Fibroblast of peridontal ligament (primary cell): ENCODE results near the gene PRSS2.
"Not testable (repeated sequence)": the region's sequence is repeated elsewhere in the genome, so short reads cannot be mapped to it uniquely, and the experiment has no call there.

Experiments
- DNase-seq: peaks from one replicate; pipeline ENCODE4 v3.0.0-alpha.2; 2010; ENCODE audit errors: extremely low read depth

PRSS2 gene

DNA sequence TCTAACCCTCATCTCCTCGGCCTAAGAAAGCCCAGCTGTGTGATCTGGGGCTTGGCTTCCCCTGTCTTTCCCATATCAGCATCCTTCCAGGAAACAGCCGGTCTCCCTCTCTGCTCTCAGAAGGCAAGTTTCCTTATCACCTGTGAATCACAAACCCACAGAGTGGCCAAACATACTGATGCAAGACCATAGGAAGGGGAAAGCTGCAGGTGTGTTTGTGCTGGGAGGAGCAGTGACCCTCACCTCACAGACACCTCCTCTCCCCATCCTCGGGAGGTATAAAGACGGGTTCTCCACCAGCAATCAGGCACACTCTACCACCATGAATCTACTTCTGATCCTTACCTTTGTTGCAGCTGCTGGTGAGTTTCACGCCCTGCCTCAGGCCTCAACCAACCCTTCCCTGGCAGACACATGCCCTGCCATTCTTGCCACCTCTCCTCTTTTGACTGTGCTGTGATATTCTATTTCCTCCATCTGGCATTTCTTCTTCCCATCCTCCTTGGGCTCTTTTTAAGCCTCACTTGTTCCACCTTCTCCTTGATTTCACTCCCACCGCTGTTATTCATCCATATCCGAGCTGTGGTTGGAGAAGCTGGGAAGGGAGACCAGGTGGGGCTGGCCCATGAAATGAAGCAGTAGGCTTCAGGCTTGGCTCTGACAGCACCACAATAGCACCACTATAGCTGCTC, at the start of gene PRSS2:
Gene PRSS2 (plus strand): TSS at position 310 of the 692 bp plus-strand sequence. CDS start 13 bp downstream, at position 323.
- DNase-seq = no peak

DNA sequence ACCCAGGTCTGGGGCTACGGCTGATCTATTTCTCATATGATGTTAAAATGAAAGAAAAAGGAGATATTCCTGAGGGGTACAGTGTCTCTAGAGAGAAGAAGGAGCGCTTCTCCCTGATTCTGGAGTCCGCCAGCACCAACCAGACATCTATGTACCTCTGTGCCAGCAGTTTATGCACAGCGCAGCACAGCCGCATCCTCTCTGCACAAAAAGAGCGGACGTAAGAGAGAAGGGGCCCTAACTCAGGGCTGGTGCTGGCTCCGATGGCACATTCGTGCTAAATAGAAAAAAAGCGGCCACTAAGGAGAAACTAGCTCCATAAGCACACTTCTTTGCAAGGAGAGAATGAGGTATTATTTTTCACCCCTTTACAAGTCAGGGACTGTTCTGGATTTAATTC, 49.8 kb upstream of the PRSS2 start:
- no peak for DNase-seq

DNA sequence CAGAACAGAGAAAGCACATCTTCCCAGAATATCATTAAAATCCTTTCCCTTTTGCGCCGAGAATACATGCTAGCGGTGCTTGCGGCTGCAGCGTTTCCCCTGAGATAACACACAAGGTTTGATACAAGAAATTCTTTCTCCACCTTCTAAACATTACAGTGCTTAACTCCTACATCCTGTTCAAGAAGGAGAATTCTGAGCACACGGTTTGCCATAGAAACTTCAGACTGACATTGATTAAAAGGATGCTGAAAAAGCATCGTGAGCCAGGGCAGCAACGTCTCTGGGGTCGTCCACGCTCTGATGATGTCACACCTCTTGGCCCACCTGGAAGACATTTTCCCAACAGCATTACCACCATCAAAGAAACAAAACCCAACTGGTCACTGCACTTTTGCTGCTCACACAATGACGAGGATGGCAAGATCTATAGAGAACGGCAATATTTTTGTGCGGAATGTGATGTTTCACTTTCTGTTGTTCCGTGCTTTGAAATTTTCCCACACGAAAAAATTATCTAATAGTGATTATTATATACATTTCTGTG, 48.4 kb upstream of the PRSS2 start:
- no peak for DNase-seq

DNA sequence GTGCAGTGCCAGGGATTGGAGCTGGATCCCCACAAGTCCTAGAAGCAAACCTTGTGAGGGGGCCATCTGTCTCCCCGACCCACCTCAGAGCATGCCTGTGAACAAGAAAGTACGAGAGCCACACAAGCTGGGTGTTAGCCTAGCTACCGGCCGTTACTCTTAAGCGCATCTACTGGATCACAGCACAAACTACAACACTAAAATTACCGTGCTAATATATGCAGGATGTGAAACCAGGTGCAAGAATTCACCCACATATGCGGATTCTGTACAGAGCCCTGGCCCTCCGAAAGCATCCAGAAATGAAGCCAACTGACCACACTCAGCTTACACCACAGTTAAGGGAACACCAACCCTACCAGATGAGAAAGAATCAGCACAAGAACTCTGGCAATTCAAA, 37.5 kb upstream of the PRSS2 start:
- no peak for DNase-seq

DNA sequence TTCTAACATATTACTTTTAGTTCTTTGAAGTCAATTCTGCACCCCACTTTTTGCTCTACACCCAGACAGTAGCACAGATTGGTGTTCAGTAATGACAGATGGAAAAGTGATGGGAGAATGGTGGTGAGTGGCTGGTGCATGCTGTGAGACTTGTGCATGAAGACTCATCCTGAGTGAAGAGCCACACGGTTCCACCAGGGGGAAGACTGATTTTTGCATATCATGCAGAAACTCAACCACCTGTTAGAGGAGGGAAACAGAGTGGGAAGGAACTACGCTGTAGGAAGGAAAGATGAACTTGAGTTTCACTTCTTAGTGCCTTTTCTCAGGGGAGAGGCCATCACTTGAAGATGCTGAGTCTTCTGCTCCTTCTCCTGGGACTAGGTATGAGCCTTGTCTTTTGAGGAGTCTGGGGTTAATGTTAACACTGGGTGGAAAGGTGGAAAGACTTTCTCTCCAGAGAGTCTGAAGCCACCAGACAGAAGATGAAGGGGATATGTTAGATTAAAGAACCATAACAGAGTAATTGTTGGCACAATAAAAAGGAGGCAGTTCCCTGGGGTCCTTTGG, 30.8 kb upstream of the PRSS2 start:
- no peak for DNase-seq

DNA sequence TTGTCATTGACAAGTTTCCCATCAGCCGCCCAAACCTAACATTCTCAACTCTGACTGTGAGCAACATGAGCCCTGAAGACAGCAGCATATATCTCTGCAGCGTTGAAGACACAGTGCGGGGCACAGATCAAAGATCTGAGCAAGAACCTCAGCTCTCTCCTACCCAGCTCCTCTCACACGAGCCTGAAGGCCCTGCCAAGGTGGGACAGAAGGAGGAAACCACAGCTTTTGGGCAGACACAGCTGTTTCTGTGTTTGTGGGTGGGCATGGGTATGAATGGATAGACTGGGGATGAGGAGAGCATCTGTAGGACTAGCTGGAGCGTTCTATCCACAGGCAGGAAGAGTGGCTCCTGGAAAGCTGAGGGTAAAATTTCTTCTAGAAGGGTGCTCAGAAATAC, 30.0 kb upstream of the PRSS2 start:
- DNase-seq = no peak

DNA sequence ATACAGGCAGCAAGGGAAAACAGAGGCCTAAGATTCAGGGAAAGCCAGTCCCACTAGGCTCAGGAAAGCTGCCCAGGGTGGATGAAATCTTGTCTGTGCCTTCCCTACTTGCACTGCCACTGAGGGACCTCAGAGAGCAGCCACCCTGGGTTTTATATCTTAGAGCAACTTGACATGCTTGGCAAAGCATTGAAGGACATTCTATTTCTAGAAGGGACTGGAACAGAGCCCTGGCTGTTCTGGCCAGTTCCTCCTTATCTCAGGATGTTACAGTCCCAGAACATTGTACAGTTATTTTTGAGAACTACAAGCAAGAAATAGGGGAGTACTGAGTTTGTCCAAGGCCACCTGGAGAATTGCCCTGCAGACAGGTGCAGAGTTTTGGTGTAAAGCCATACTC, 28.8 kb upstream of the PRSS2 start:
- not testable (repeated sequence) for DNase-seq

DNA sequence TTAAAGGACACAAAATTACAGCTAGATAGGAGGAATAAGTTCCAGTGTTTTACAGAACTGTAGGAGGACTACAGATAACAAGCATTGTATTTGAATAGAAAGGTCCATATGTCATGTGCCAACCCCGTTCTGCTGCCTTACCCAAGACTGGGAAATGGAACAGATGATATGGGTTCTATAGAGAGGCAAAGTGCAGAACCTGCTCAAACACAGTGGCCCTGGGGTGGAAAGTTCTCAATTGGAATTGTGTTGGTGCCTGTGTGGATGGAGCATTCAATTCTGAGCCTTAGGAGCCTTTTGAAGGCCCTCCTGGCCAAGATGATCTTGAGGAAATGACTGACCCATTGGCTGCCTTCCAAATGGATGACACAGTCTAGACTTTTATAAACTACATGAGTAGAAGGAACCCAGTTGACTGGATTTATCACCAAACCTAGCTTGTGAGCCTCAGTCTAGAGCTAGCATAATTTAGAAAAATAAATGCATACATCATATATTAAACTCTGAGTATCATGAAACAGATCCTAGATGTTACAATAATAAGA, 25.6 kb upstream of the PRSS2 start:
- DNase-seq = no peak

DNA sequence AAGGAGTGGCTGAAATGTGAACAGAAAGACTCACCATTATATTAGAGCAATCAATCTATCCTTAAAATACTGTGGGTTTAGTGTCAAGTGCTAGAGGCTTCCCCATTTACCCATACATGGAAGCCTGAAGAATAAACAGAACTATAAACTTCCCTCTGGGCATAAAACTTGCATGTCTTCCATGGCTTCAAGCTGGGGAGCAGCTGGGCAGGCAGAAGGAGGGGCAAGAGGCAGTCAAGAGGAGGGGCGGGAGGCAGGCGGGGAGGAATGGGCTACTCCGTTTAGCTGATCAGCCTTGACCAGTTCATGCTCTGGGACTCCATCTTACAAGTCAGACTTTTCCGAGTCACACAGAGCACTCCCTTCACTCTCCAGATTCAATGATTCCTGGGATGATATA, 25.0 kb upstream of the PRSS2 start:
- DNase-seq = no peak

DNA sequence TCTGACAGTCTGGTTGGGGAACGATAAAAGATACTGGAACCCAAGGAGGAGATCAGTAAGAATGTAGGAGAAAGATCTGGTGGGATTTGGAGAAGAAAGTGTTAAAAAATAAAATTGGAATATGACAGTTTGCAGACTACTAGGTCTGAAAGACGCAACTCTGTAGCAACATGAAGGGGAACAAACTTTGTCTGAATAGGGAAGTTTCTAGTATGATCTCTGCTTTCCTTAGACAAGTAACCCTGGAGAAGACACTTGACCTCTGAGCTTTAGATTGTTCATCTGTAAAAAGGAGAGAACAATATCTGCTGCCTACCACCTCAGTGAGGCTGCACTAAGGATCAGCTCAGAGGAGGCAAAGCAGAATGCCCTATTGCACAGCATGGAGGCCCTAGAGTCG, 24.5 kb upstream of the PRSS2 start:
- no peak for DNase-seq

DNA sequence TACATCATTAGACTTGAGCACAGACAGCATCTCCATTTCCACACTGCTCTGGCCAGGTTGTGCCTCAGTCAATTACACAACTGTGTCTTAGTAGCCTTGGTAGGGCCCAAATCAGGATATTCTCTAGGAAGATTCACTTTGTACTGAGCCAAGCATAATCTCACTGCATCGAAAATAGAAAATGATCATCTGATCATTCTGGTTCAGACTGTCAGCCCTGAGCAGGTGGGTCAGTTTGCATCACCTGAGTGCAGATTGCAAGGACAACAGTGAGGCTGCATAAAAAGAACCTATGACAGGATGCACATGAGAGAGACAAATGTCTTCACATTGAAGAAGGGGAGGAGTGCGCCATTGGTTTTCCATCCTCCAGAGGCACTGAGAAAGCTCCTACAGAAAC, 22.4 kb upstream of the PRSS2 start:
- not testable (repeated sequence) for DNase-seq

DNA sequence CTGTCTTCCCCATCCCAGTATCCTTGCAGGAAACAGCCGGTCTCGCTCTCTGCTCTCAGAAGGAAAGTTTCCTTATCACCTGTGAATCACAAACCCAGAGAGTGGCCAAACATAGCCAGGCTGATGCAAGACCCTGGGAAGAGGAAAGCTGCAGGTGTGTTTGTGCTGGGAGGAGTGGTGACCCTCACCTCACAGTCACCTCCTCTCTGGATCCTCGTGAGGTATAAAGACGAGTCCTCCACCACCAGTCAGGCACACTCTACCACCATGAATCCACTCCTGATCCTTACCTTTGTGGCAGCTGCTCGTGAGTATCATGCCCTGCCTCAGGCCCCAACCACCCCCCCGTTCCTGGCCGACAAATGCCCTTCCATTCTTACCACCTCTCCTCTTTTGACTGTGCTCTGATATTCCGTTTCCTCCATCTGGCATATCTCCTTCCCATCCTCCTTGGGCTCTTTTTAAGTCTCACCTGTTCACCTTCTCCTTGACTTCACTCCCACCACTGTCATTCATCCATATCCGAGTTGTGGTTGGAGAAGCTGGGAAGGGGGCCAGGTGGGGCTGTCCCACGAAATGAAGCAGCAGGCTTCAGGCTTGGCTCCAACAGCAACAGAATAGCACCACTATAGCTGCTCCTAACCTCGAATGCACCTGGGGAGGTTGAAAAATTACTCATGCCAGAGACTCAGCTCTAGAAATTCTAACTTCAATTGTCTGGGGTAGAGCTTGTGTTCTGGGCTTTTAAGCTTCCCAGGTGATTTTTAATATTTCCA, 21.4 kb upstream of the PRSS2 start, which contains the start of gene PRSS1:
Gene PRSS1 (plus strand): TSS at position 255 of the 776 bp plus-strand sequence. CDS start 13 bp downstream, at position 268.
- no peak for DNase-seq

DNA sequence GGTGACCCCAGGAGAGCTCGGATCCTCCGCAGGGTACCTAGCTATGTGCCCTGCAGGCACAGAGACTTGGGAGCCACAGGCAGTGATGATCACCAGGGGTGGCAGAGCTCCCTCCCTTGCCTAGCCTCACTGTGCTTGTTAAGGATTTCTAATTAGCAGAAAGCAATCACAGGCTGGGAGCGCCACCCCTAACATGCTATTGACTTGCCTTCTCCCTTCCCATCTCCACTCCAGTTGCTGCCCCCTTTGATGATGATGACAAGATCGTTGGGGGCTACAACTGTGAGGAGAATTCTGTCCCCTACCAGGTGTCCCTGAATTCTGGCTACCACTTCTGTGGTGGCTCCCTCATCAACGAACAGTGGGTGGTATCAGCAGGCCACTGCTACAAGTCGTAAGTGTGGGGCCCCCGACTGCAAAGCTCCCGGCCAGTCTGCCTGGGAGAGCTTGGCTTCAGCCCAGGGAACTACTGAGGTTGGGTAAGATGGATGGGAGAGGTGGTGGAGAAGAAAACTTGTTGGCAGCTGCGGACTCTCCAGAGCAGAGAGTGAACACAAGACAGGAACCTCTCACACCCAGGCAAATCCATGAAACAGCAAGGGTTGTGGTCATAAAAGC, 20.3 kb upstream of the PRSS2 start:
- no peak for DNase-seq

DNA sequence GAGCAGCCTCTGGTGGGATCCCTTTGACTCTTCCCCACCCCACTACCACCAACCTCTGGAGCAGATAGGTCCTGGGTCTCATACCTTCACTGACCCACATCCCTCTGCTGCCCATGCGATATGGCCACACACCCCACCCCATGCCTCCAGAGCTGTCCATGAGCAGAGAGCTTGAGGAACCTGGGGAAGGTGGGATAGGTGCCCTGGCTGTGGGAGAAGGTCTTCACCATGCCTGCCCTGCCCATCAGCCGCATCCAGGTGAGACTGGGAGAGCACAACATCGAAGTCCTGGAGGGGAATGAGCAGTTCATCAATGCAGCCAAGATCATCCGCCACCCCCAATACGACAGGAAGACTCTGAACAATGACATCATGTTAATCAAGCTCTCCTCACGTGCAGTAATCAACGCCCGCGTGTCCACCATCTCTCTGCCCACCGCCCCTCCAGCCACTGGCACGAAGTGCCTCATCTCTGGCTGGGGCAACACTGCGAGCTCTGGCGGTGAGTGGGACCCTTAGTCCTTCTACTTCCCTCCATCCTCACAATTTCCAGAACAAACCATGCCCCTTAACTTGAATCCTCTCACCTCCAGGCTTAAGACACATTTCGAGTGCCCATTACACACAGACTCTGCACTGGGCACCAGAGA, 19.1 kb upstream of the PRSS2 start:
- DNase-seq = not testable (repeated sequence)

DNA sequence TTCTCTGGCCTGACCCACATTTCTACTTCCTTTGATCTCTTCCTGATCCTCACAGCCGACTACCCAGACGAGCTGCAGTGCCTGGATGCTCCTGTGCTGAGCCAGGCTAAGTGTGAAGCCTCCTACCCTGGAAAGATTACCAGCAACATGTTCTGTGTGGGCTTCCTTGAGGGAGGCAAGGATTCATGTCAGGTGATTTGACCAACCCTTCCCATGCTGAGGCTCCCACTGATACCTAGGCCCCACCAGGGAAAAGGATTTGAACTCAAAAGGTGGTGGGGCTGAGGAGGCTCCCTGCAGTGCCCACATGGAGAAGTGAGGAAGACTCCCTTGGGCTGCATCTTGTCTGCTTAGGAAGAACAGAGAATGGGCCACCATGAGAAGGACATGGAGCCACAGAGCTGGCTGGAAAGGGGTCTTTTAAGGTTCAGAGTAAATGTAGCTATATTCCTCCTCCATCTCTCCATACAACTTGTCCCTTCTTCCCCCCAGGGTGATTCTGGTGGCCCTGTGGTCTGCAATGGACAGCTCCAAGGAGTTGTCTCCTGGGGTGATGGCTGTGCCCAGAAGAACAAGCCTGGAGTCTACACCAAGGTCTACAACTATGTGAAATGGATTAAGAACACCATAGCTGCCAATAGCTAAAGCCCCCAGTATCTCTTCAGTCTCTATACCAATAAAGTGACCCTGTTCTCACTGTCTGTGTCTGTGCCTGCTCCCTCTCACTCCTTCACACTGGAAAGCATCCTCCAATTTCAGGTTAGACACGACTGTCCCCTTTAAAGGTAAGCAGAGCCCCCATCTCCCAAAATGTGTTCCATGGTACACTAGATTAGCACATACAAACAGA, 18.2 kb upstream of the PRSS2 start:
- no peak for DNase-seq

DNA sequence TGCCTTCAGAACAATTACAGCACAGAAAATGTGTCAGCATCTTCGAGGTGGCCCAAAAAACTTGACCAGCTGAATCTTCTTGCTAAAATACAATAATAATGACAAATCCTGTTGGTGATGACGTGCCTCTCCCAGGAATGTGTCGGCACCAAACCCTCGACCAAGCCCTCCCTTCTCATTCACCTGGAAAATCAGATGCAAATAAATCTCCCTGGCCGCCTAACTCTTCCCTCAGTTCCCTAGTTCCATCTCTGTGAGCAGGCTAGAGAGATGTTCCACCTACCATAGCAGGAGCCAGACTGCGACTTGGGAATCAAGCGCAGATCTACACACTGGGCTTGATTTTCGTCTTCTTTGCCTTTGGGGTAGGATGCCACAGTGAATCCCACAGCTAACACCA, 17.4 kb upstream of the PRSS2 start:
- no peak for DNase-seq

DNA sequence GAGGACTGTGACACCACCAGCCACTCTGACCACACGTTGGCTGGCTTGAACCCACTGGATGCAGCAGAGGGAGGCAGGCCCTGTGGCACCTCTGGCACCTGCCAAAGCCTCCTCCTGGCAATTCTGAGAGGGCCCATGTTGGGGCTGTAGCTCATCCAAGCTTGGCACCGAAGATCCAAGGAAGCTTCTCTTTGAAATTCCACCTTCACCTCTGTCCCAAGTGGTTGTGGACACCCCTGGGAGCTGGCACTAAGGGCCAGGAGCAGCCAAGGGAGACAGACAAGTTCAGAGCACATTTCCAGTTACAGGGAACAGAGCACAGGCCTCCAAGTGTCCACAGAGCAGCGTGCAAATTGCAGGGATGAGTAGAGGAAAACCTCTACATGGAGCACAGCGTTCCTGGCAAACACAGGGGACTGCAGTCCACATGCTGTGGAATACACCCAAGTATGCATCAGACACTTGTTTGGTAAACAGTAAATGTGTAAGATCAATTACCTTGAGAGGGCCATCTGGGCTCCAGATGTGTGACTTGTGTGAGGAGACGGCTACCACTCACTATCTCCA, 16.8 kb upstream of the PRSS2 start:
- DNase-seq = not testable (repeated sequence)

DNA sequence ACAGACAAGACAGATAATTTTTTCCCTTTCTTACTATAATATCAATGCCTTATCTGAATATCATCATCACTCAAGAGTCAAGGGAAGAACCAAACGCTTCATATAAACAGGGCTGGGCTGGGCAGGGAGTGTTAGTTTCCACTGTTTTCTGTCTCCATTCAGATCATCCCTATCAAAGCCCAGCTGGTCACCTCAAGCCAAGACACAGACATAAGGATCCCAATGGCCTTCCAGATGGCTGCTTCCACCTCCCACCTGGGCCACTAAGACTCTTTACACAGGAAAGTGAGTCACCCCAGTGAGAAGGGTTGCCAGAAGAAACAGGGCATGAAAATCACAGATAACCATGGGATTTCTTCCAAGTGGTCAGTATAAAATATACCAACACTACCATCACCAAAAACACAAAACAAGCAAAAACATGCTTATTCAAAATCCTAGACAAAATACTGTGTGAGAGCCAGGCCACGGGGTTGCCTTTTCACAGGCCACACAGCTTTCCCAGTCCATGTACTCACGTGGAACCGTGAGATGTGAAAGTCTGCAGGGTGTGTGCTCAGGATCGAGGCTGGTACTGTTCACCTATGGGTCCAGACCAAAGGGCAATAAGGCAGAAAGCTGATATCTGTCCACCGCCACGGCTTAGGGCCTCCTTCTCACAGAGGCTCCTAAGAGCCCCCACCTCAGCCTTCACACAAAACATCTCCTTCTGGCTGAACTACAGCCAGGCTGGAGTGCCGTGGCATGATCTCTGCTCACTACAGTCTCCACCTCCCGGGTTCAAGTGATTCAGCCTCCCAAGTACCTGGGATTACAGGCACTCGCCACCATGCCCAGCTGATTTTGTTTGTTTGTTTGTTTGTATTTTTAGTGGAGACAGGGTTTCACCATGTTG, 15.8 kb upstream of the PRSS2 start:
- no peak for DNase-seq

DNA sequence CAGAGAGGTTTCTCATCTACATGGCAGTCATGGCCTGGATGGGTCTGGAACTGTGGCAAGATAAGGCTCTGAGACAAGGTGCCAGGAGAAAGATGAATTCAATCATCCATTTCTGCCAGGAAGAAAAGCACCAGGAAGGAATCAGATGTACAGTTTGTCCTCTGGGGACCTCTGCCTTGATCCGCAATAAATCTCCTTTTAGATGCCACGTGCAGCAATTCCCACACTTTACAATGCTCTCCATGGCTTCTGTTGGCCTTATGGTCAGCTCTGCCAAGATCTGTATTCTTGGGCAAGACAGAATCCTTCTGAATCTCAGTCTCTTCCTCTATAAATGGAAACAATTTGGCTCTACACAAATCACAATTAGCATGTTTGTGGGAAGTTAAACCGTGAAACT, 12.5 kb upstream of the PRSS2 start:
- DNase-seq = not testable (repeated sequence)
